Panc1 (cell line): ENCODE measurements around the gene INSIG2.

Experiments used
- CTCF ChIP-seq: fragments of 450-650 bp; IDR thresholded peaks from 2 replicates; pipeline ENCODE4 v1.5.1; 2017; ENCODE audit warnings: mild to moderate bottlenecking
- POLR2AphosphoS5 ChIP-seq: IDR thresholded peaks from 2 replicates; pipeline ENCODE4 v1.6.1; 2012; ENCODE audit warnings: mild to moderate bottlenecking, low read depth, low read length, moderate library complexity
- SIN3A ChIP-seq: IDR thresholded peaks from 2 replicates; pipeline ENCODE4 v1.6.1; 2012; ENCODE audit warnings: low read depth, mild to moderate bottlenecking, low read length, moderate library complexity, borderline replicate concordance; ENCODE audit not compliant: insufficient read depth
- TF ChIP-seq, protein P1 (sequence below), 2 experiments: IDR thresholded peaks; 2 replicates each; pipeline ENCODE4 v1.6.1; 2011 to 2012; ENCODE audit warnings: low read depth in 2 of 2, control low read depth in 1 of 2, low read length in 1 of 2, mild to moderate bottlenecking in 1 of 2, moderate library complexity in 1 of 2; ENCODE audit not compliant: insufficient read depth in 1 of 2

- TF ChIP-seq CTCF (no peak), POLR2AphosphoS5 (no peak), SIN3A (no peak)
- TF ChIP-seq, protein P1, sequence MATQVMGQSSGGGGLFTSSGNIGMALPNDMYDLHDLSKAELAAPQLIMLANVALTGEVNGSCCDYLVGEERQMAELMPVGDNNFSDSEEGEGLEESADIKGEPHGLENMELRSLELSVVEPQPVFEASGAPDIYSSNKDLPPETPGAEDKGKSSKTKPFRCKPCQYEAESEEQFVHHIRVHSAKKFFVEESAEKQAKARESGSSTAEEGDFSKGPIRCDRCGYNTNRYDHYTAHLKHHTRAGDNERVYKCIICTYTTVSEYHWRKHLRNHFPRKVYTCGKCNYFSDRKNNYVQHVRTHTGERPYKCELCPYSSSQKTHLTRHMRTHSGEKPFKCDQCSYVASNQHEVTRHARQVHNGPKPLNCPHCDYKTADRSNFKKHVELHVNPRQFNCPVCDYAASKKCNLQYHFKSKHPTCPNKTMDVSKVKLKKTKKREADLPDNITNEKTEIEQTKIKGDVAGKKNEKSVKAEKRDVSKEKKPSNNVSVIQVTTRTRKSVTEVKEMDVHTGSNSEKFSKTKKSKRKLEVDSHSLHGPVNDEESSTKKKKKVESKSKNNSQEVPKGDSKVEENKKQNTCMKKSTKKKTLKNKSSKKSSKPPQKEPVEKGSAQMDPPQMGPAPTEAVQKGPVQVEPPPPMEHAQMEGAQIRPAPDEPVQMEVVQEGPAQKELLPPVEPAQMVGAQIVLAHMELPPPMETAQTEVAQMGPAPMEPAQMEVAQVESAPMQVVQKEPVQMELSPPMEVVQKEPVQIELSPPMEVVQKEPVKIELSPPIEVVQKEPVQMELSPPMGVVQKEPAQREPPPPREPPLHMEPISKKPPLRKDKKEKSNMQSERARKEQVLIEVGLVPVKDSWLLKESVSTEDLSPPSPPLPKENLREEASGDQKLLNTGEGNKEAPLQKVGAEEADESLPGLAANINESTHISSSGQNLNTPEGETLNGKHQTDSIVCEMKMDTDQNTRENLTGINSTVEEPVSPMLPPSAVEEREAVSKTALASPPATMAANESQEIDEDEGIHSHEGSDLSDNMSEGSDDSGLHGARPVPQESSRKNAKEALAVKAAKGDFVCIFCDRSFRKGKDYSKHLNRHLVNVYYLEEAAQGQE (IDR thresholded peaks at IDR 0.05; ENCODE audit: insufficient read depth in 1 of 2, low read depth in 2 of 2, low read length in 1 of 2), result no peak
These were observed 32.8 kb downstream of the INSIG2 start for GRCh38 chr2:118121101-118121500.
